K562 (cell line): ENCODE measurements around the gene TRIM2. TPM values are rescaled to one million over a fixed set of nuclear protein-coding genes. Genes with fewer than 3 reads are reported as not detected.

Experiments
- CEBPG ChIP-seq, 3 experiments: fragments of 200-800 bp in 1 of 3; sonication (Bioruptor generic) in 1 of 3; sonication (generic) in 1 of 3; formaldehyde crosslinking in 1 of 3; IDR thresholded peaks in 2 of 3; conservative IDR thresholded peaks in 1 of 3; 2 replicates each; pipeline versions ENCODE4 v1.6.1 to v1.8.0; 2016 to 2022; ENCODE audit warnings: missing compliant biosample characterization in 2 of 3, missing genetic modification characterization in 2 of 3, mild to moderate bottlenecking in 1 of 3, missing genetic modification reagents in 1 of 3
- ESRRA ChIP-seq: fragments of 450-650 bp; IDR thresholded peaks from 2 replicates; pipeline ENCODE4 v1.6.1; 2014; ENCODE audit warnings: low read depth, mild to moderate bottlenecking, moderate library complexity, borderline replicate concordance
- HEY1 ChIP-seq: fragments of 250-450 bp; sonication (Bioruptor Pico); IDR thresholded peaks from 2 replicates; pipeline ENCODE4 v1.5.0; 2020; ENCODE audit warnings: mild to moderate bottlenecking, moderate library complexity, borderline replicate concordance
- PTBP1 ChIP-seq: fragments of 200-400 bp; formaldehyde crosslinking; IDR thresholded peaks from 2 replicates; pipeline ENCODE4 v1.6.1; 2017; ENCODE audit warnings: low read depth, low read length
- SIRT6 ChIP-seq: IDR thresholded peaks from one replicate; pipeline ENCODE4 v1.6.1; 2012; ENCODE audit warnings: low read depth, mild to moderate bottlenecking, control low read depth, inconsistent platforms, low read length, moderate library complexity
- SNIP1 ChIP-seq: fragments of 450-650 bp; IDR thresholded peaks from 2 replicates; pipeline ENCODE4 v1.7.1; 2017; ENCODE audit warnings: low read depth, mild to moderate bottlenecking
- TEAD2 ChIP-seq: fragments of 450-650 bp; IDR thresholded peaks from 2 replicates; pipeline ENCODE4 v1.6.1; 2016; ENCODE audit warnings: missing genetic modification characterization, control low read depth, missing compliant biosample characterization
- ZBED1 ChIP-seq: IDR thresholded peaks from 2 replicates; pipeline ENCODE4 v1.6.1; 2014
- ZNF3 ChIP-seq: fragments of 250-450 bp; sonication (Bioruptor Pico); IDR thresholded peaks from 2 replicates; pipeline ENCODE4 v1.5.0; 2021; ENCODE audit warnings: mild to moderate bottlenecking, moderate library complexity
- polyA plus RNA-seq, 8 experiments: library from polyadenylated mRNA; depleted of rRNA in 4 of 8; stranded (reverse) in 5 of 8; unstranded in 3 of 8; fragments of >200 nt; fragmentation: Nextera tagmentation in 2 of 8; fragmentation: Illumina TruSeq in 1 of 8; extraction: Ambion mirVana in 2 of 8; extraction: Trizol in 1 of 8; gene quantifications; 2 replicates each; pipeline versions ENCODE4 v1.2.1 to v1.2.3, GENCODE V29; 2011 to 2014; ENCODE audit warnings: inconsistent platforms in 1 of 8, missing spikeins in 1 of 8
- total RNA-seq, 7 experiments: library from RNA; depleted of rRNA in 6 of 7; stranded (reverse); fragments of >200 nt in 6 of 7; fragmentation: Illumina TruSeq in 2 of 7; extraction: Trizol in 2 of 7; gene quantifications; 2 replicates each; pipeline versions ENCODE4 v1.2.1 to v1.2.3, GENCODE V29; 2011 to 2021; ENCODE audit warnings: low replicate concordance in 1 of 7
- TF ChIP-seq, protein P1 (sequence below): fragments of 250-450 bp; sonication (Bioruptor Pico); IDR thresholded peaks from 2 replicates; pipeline ENCODE4 v1.5.0; 2021
- TF ChIP-seq, protein P2 (sequence below), 2 experiments: IDR thresholded peaks; 2 replicates each; pipeline ENCODE4 v1.6.1; 2011; ENCODE audit warnings: borderline replicate concordance in 1 of 2, control low read depth in 1 of 2, low read depth in 1 of 2, low read length in 1 of 2, mild to moderate bottlenecking in 1 of 2, mixed read lengths in 1 of 2, moderate library complexity in 1 of 2; ENCODE audit not compliant: insufficient read depth in 1 of 2, insufficient read length in 1 of 2, poor library complexity in 1 of 2, severe bottlenecking in 1 of 2; ENCODE audit errors: extremely low read depth in 1 of 2
- TF ChIP-seq, protein P3 (sequence below): IDR thresholded peaks from 2 replicates; pipeline ENCODE4 v1.6.1; 2012; ENCODE audit warnings: low read depth, low read length, improper control_type of control experiment, borderline replicate concordance
- TF ChIP-seq, protein P4 (sequence below): sonication (generic); formaldehyde crosslinking; IDR thresholded peaks from 2 replicates; pipeline ENCODE4 v1.8.0; 2023; ENCODE audit warnings: mild to moderate bottlenecking, missing genetic modification reagents
- TF ChIP-seq, protein P5 (sequence below): fragments of 450-650 bp; conservative IDR thresholded peaks from 2 replicates; pipeline ENCODE4 v1.6.1; 2016; ENCODE audit warnings: missing genetic modification characterization, low read depth, mild to moderate bottlenecking, missing compliant biosample characterization, moderate library complexity

TRIM2 gene
- total and polyA plus RNA-seq, 9 of the 15 experiments (the other 6 are each of a cell fraction or from before 2014, with no cell fraction given): 0.01 to 0.41 (median 0.13) TPM; not detected in 1

DNA sequence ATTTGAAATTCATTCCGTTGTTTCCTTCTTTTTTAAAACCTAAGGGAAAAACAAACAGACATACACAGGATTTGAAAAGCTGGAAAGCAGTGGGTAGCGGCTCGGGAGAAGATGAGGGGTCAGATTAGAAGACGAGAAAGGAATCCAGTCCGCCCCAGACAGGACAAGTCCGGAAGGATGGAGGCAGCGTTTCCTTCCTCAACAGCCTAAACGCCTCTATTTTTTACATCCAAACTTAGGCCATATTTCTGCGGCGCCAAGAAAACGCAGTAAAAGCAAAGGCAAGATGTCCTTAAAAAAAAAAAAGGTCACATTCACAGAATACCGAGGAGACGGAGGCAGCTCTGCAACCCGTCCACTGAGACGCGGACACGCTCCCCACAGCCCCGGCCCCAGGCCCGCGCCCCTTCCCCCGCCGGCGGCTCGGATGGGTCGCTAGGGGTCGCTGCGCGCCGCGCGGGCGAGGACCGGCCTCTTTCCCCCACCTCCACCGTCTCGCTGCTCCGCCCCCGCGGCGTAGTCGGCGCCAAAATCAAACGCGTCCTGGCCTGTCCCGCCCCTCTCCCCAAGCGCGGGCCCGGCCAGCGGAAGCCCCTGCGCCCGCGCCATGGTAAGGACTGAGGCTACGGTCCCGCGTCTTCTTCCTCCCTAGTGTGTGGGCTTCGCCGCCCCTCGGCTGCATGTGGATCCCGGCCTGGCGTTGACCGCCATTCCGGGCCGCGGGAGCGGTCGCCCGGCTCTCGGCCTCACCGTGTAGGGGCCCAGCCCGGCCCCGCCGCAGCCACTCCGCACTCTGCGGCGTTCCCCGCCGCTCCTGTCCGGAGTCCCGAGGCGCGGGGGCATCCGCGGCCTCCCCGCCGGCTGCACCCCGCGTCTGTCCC is 140.1 kb downstream of the TRIM2 start, which contains the start of gene MND1 (continued):
- TF ChIP-seq, protein P1, sequence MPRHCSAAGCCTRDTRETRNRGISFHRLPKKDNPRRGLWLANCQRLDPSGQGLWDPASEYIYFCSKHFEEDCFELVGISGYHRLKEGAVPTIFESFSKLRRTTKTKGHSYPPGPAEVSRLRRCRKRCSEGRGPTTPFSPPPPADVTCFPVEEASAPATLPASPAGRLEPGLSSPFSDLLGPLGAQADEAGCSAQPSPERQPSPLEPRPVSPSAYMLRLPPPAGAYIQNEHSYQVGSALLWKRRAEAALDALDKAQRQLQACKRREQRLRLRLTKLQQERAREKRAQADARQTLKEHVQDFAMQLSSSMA (CRISPR knock-in tag): no peak
- TF ChIP-seq ZBED1 (no peak), ESRRA (peak; percentile 31; the same call in 1 of the 2 replicates), ZNF3 (CRISPR knock-in tag) (no peak), HEY1 (CRISPR knock-in tag) (no peak), SNIP1 (no peak), TEAD2 (tag) (no peak), PTBP1 (no peak), SIRT6 (no peak), CEBPG (CRISPR knock-in tag; IDR thresholded peaks at IDR 0.05) (no peak), CEBPG (tag; conservative IDR thresholded peaks at IDR 0.05 in 1 of 2, IDR thresholded peaks at IDR 0.05 in 1 of 2) (no peak)
- TF ChIP-seq, protein P2, sequence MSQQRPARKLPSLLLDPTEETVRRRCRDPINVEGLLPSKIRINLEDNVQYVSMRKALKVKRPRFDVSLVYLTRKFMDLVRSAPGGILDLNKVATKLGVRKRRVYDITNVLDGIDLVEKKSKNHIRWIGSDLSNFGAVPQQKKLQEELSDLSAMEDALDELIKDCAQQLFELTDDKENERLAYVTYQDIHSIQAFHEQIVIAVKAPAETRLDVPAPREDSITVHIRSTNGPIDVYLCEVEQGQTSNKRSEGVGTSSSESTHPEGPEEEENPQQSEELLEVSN (IDR thresholded peaks at IDR 0.05; ENCODE audit: borderline replicate concordance in 1 of 2, extremely low read depth in 1 of 2, insufficient read depth in 1 of 2, insufficient read length in 1 of 2, low read depth in 1 of 2, low read length in 1 of 2, poor library complexity in 1 of 2, severe bottlenecking in 1 of 2): peak; percentile 65 to 69
- TF ChIP-seq, protein P3, sequence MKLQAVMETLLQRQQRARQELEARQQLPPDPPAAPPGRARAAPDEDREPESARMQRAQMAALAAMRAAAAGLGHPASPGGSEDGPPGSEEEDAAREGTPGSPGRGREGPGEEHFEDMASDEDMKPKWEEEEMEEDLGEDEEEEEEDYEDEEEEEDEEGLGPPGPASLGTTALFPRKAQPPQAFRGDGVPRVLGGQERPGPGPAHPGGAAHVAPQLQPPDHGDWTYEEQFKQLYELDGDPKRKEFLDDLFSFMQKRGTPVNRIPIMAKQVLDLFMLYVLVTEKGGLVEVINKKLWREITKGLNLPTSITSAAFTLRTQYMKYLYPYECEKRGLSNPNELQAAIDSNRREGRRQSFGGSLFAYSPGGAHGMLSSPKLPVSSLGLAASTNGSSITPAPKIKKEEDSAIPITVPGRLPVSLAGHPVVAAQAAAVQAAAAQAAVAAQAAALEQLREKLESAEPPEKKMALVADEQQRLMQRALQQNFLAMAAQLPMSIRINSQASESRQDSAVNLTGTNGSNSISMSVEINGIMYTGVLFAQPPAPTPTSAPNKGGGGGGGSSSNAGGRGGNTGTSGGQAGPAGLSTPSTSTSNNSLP: no peak
- TF ChIP-seq, protein P4, sequence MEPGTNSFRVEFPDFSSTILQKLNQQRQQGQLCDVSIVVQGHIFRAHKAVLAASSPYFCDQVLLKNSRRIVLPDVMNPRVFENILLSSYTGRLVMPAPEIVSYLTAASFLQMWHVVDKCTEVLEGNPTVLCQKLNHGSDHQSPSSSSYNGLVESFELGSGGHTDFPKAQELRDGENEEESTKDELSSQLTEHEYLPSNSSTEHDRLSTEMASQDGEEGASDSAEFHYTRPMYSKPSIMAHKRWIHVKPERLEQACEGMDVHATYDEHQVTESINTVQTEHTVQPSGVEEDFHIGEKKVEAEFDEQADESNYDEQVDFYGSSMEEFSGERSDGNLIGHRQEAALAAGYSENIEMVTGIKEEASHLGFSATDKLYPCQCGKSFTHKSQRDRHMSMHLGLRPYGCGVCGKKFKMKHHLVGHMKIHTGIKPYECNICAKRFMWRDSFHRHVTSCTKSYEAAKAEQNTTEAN (CRISPR knock-in tag): no peak
- TF ChIP-seq, protein P5, sequence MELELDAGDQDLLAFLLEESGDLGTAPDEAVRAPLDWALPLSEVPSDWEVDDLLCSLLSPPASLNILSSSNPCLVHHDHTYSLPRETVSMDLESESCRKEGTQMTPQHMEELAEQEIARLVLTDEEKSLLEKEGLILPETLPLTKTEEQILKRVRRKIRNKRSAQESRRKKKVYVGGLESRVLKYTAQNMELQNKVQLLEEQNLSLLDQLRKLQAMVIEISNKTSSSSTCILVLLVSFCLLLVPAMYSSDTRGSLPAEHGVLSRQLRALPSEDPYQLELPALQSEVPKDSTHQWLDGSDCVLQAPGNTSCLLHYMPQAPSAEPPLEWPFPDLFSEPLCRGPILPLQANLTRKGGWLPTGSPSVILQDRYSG (tag): no peak
